ENCODE measurements around the gene DNAJC30.

- TF ChIP-seq MAX (IDR thresholded peaks at IDR 0.05): no peak
- no peak for TF ChIP-seq REST (IDR thresholded peaks at IDR 0.05)
- TF ChIP-seq CTCF (IDR thresholded peaks at IDR 0.05; ENCODE audit: low read depth, low read length, missing input control): no peak
- TF ChIP-seq GABPA (IDR thresholded peaks at IDR 0.05 in 1 of 2, conservative IDR thresholded peaks at IDR 0.05 in 1 of 2): no peak
- no peak for TF ChIP-seq NR2F2 (IDR thresholded peaks at IDR 0.05)
- no peak for TF ChIP-seq HNF4A (conservative IDR thresholded peaks at IDR 0.05)
- no peak for TF ChIP-seq RAD21 (IDR thresholded peaks at IDR 0.05)
- TF ChIP-seq YY1 (IDR thresholded peaks at IDR 0.05): no peak
- no peak for TF ChIP-seq SP1 (IDR thresholded peaks at IDR 0.05)
- TF ChIP-seq FOXA1 (IDR thresholded peaks at IDR 0.05): no peak
- no peak for TF ChIP-seq TAF1 (conservative IDR thresholded peaks at IDR 0.05)
Measured at GRCh38 chr7:73671322-73671661, 12.0 kb downstream of the DNAJC30 start.

All from liver (tissue), 3 donors.